Renal pelvis (tissue), 12 donors: ENCODE data around the gene CST3. TPM values are rescaled to one million over a fixed set of nuclear protein-coding genes. Genes with fewer than 3 reads are reported as not detected.
"Not testable (repeated sequence)": the region's sequence is repeated elsewhere in the genome, so short reads cannot be mapped to it uniquely, and the experiment has no call there.

Experiments used
- DNase-seq: peaks from one replicate; pipeline ENCODE4 v3.0.0-alpha.2; 2013
- long read RNA-seq, 16 experiments: transcript quantifications; one replicate each; lab custom pipeline, GENCODE V29; 2026
- polyA plus RNA-seq, 3 donors: library from polyadenylated mRNA; unstranded; fragments of 120-200 nt; gene quantifications; one replicate each; pipeline ENCODE4 v1.2.1, GENCODE V29; 2013; ENCODE audit not compliant: insufficient read length in 3 of 3

Gene CST3
- polyA plus RNA-seq = 100 to 1,000 TPM; 149 to 208 (median 172) TPM
- long read RNA-seq, donor 1, transcript CST3-201 (3 exons, 873 nt) = major isoform, 170 of 258 reads
- long read RNA-seq, donor 1, partial matches to known transcripts = 83 of 258 reads
- long read RNA-seq, donor 1, other reads (novel, unspliced or antisense) = 5 of 258 reads
- long read RNA-seq, donor 2, transcript CST3-201 (3 exons, 873 nt) = major isoform, 209 of 312 reads
- long read RNA-seq, donor 2, partial matches to known transcripts = 96 of 312 reads
- long read RNA-seq, donor 2, other reads (novel, unspliced or antisense) = 7 of 312 reads
- long read RNA-seq, donor 3, transcript CST3-201 (3 exons, 873 nt) = major isoform, 196 of 303 reads
- long read RNA-seq, donor 3, partial matches to known transcripts = 96 of 303 reads
- long read RNA-seq, donor 3, other reads (novel, unspliced or antisense) = 11 of 303 reads
- long read RNA-seq, donor 4, transcript CST3-201 (3 exons, 873 nt) = major isoform, 266 of 437 reads
- long read RNA-seq, donor 4, partial matches to known transcripts = 146 of 437 reads
- long read RNA-seq, donor 4, other reads (novel, unspliced or antisense) = 25 of 437 reads
- long read RNA-seq, donor 5, transcript CST3-201 (3 exons, 873 nt) = major isoform, 100 of 141 reads
- long read RNA-seq, donor 5, partial matches to known transcripts = 41 of 141 reads
- long read RNA-seq, donor 5, other reads (novel, unspliced or antisense) = 0 of 141 reads
- long read RNA-seq, donor 6, transcript CST3-201 (3 exons, 873 nt) = major isoform, 166 of 246 reads
- long read RNA-seq, donor 6, partial matches to known transcripts = 75 of 246 reads
- long read RNA-seq, donor 6, other reads (novel, unspliced or antisense) = 5 of 246 reads
- long read RNA-seq, donor 7, transcript CST3-201 (3 exons, 873 nt) = major isoform, 259 of 409 reads
- long read RNA-seq, donor 7, partial matches to known transcripts = 118 of 409 reads
- long read RNA-seq, donor 7, other reads (novel, unspliced or antisense) = 31 of 409 reads
- long read RNA-seq, donor 8, transcript CST3-201 (3 exons, 873 nt) = major isoform, 126 of 185 reads
- long read RNA-seq, donor 8, partial matches to known transcripts = 54 of 185 reads
- long read RNA-seq, donor 8, other reads (novel, unspliced or antisense) = 5 of 185 reads
- long read RNA-seq, donor 9, transcript CST3-201 (3 exons, 873 nt) = major isoform, 256 of 403 reads
- long read RNA-seq, donor 9, partial matches to known transcripts = 147 of 403 reads
- long read RNA-seq, donor 9, other reads (novel, unspliced or antisense) = 0 of 403 reads
- long read RNA-seq, donor 10, transcript CST3-201 (3 exons, 873 nt) = major isoform, 162 of 260 reads
- long read RNA-seq, donor 10, partial matches to known transcripts = 92 of 260 reads
- long read RNA-seq, donor 10, other reads (novel, unspliced or antisense) = 6 of 260 reads
- long read RNA-seq, donor 11, transcript CST3-201 (3 exons, 873 nt) = major isoform, 126 of 177 reads
- long read RNA-seq, donor 11, partial matches to known transcripts = 51 of 177 reads
- long read RNA-seq, donor 11, other reads (novel, unspliced or antisense) = 0 of 177 reads
- long read RNA-seq, donor 12, transcript CST3-201 (3 exons, 873 nt) = major isoform, 239 of 376 reads
- long read RNA-seq, donor 12, partial matches to known transcripts = 120 of 376 reads
- long read RNA-seq, donor 12, other reads (novel, unspliced or antisense) = 17 of 376 reads
- long read RNA-seq, donor 13, transcript CST3-201 (3 exons, 873 nt) = major isoform, 115 of 154 reads
- long read RNA-seq, donor 13, partial matches to known transcripts = 39 of 154 reads
- long read RNA-seq, donor 13, other reads (novel, unspliced or antisense) = 0 of 154 reads
- long read RNA-seq, donor 14, transcript CST3-201 (3 exons, 873 nt) = major isoform, 359 of 533 reads
- long read RNA-seq, donor 14, partial matches to known transcripts = 131 of 533 reads
- long read RNA-seq, donor 14, other reads (novel, unspliced or antisense) = 42 of 533 reads
- long read RNA-seq, donor 15, transcript CST3-201 (3 exons, 873 nt) = major isoform, 457 of 678 reads
- long read RNA-seq, donor 15, partial matches to known transcripts = 216 of 678 reads
- long read RNA-seq, donor 15, other reads (novel, unspliced or antisense) = 5 of 678 reads
- long read RNA-seq, donor 16, transcript CST3-201 (3 exons, 873 nt) = major isoform, 271 of 427 reads
- long read RNA-seq, donor 16, partial matches to known transcripts = 144 of 427 reads
- long read RNA-seq, donor 16, other reads (novel, unspliced or antisense) = 12 of 427 reads

DNA sequence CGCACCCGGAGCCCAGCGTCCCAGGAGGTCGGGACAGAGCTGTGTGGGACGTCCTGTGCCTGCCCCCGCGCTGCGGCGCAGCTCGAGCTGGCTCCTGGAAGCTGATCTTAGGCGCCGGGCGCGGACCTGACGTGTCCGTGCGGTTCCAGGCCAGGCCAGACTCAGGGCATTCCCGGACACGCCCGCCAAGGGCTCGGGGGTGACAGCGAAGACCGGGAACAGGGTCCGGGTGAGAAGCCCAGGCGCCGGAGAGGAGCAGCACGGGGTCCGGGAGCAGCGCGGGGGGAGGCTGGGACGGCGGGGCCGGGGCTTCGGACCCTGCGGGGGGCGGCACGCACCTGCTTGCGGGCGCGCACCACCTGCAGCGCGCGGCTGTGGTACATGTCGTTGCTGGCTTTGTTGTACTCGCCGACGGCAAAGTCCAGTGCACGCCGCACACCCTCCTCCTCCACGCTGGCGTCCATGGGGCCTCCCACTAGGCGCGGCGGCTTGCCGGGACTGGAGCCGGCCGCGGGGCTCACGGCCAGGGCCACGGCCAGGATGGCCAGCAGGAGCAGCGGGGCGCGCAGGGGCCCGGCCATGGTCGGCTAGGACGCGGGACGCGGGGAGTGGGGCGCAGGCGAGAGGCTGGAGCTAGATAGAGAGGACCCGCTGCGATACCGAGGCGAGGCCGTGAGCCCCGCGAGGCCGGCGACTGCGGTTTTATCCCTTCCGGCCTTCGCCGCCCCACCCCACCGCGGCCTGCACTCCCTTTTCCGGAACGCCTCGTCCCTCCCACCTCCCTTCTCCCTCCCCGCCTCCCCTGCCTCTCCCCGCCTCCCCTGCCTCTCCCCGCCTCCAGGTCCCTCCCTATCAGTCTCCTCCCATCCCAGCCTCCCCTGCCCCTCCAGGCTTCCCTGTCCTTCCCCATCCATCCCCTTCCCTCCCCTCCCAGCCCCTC, at the start of gene CST3:
Gene CST3, minus strand, starts transcription at position 674 of the 940 bp plus-strand sequence. Its CDS starts 93 bp downstream, at position 581.
- peak; percentile 84 for DNase-seq

GRCh38 chr20:23686046-23686750, 48.4 kb upstream of the CST3 start:
- DNase-seq = no peak

GRCh38 chr20:23685529-23685896, 47.8 kb upstream of the CST3 start:
- DNase-seq = not testable (repeated sequence)

DNA sequence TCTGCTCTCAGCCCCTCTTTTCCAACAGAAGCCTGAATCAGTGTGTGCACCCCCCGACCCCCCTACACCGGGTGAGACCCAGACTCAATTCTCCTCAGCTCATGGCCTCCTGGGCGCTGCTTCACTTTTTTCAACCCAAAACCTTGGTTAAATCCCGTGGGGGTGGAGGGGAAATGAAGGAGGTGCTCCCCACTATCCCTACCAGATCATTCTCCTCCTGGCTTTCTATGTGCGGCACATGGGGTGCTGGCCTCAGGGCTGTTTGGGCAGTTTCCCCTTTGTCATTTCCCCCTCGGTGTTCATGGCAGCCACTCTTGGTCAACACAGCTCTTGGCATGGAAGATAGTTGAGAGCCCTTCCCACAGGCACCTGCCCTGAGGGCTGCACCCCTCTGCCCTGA, 46.5 kb upstream of the CST3 start:
- DNase-seq = no peak

DNA sequence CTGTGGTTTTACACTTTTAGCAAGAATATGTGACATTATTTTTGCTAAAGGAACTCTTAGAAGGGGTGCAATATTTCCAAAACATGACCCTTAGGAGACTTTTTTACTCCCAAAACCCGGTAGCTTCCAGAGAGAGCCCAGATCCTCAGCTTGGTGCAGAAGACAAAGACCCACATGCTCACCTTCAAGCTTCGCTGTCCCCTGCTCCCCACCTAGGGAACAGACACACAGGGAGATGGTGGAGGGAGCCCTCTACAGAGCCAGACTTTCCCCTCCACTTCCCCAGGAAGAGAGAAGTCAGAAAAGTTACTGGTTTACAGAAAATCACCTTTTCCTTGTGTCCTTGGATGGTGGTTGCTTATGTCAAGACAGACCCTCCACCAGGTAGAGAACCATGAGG, 46.1 kb upstream of the CST3 start:
- DNase-seq = no peak

- no peak for DNase-seq
These were observed 45.5 kb upstream of the CST3 start for GRCh38 chr20:23683281-23683680.

- no peak for DNase-seq
These were observed 42.4 kb upstream of the CST3 start for GRCh38 chr20:23680146-23680545.

DNA sequence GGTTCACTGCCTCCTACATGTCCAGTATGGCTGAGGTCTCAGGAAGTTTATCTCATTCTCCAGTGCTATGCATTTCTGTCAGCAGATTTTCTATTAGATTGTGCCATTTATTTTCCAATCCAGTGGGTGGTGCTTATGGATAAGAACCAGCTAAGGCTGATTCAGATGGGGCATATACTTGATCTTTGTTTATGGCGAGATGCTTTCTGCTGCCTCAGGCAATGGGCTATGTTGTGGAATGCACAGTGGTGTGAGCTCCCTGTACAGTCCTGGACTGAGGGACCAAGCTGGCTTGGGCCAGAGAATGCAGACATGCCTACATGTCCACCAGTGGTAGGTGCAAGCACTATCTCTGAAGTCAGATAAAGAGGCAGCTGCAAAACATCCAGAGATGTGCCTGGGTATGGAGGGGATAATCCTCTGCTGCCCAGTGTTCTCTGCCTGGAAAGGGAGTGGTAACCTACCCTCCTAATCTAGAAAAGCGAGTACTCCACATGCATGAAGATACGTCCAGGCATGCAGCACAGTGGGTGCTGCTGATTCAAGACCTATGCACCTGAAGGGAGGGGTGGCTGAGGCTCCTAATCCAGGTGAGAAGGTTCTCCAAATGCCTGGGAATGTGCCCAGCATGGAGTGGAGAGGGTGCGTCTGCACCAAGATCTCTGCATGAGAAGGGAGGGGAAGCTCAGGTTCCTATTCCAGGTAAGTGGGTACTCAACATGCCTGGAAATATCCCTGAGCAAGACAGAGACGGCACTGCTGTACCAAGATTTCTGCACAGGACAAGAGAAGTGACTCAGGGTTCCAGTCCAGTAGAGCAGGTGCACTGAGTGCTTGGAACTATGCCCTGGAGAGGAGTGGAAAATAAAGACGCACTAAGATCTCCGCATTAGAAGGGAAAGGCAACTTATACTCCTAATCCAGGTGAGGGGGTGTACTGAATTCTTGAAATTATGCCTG, 41.7 kb upstream of the CST3 start:
- no peak for DNase-seq

DNA sequence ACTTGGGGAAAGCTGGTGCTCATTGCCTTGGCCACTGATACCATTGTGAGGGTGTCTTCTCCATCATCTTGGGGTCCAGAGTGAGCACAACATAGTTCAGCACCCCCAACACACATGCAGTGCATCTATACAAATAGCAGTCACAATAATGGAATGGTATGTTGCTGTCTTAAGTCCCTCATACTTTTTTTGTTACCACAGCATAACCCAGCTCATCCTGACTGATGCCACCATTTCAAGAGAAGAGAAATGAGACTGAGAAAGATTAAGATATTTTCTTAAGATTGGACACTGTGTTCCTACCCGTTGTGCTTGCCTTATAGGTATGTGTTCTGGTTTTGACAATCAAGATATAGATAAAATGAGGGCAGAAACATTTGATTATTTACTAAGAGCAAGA, 35.5 kb upstream of the CST3 start:
- DNase-seq = no peak

DNA sequence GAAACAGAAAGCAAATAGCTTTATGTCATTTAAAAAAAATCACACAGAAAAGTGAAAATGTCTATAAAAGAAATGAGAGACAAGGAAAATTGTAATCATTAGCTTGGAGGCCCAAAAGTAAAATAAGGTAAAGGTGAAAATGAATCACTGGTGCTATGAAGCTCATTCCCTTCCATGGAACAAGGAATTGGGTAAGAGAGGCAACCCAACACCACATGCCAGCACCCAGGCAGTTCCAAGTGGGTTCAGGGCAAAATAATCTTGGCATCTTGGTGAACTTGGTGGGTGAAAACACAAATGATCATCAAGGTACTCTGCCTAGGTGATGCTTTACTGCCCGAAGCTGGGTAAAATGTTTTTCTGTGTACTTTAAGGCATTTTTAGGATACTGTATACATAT, 34.4 kb upstream of the CST3 start:
- DNase-seq = no peak

- DNase-seq = no peak
These were observed 33.7 kb upstream of the CST3 start for GRCh38 chr20:23671479-23671878.

- DNase-seq = no peak
These were observed 32.6 kb upstream of the CST3 start for GRCh38 chr20:23670361-23670760.

DNA sequence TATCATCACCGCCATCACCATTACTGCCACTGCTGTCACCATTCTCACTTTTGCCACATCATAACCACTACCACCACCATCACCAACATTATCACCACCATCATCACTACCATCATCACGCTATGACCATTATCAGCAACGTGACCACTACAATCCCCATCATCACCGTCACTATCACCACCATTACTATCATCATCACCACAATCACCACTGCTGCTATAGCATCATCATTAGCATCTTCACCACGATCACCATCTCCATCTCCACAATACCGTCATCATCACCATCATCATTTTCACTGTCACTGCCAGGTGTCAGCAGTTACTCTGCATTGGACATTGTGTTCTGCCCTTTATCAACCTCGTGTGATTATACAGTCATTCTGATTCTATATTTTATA, 32.1 kb upstream of the CST3 start:
- DNase-seq = no peak

DNA sequence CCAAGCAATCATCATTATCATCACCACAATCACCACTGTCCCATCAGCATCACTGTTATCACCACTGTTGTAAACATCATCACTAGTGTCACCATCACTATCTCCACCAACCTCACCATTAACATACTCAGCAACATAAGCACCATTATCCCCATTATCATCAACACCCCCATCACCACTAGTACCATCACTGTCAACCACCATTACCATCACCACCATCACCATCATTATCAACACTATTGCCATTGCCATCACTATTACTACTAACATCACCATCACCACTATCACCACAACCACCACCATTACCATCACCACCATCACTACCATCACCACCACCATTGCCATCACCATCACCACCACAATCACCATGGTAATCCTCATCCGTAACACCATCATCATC, 31.6 kb upstream of the CST3 start:
- DNase-seq = no peak

GRCh38 chr20:23668477-23668951, 30.8 kb upstream of the CST3 start:
- DNase-seq = peak; percentile 39

DNA sequence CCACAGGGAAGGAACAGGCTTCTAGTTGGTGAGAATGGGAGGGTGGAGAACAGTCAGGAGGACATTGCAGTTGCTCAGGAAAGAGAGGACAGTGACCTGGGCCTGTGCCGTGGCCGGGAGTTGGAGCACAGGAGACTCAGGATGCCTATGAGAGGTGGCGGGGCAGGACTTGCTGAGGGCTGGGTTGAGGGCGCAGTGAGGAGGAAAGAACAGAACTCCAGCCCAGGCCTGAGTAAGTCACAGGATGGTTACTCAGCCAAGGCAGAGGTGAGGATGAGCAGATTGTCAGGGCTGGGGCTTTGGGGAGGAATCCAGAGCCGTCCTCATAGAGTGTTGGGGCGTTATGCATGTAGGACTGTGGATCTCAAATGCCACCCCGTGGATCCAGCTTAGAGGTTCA, 29.9 kb upstream of the CST3 start:
- DNase-seq = no peak

DNA sequence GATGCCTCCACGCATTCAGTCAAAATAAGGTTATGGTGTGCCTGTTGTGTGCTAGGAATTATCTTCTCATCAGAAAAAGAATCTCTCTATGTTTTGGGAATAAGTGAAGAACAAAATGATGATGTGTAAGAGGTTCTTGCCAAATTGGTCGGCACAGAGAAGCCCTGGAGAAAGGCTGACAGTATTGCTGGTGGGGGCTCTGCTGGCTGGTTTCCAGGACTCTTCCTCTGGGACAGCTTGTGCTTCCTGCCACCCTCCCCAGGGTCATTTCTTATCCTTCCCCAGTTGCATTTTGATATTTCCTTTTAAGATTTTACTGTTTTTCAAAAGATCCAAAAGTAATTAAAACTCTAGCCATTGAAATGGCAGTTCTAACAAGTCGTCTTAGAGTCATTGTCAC, 28.9 kb upstream of the CST3 start:
- no peak for DNase-seq
